Stimulated activated effector memory CD8-positive, alpha-beta T cell treated with anti-CD3 and anti-CD28 coated beads, Interleukin-12 subunit alpha, Interleukin-12 subunit beta, amount 100 ng/mL, for 72 hours (primary cell): ENCODE measurements around the gene GXYLT2.

Source experiments
- ATAC-seq: fragments of 150-1000 bp; cut with Tn5 transposase; 2 replicates; pipeline ENCODE4 v1.10.0; 2021
- DNase-seq, 2 donors: peaks; one replicate each; pipeline ENCODE4 v3.0.0; 2021 to 2022; ENCODE audit warnings: low spot score in 2 of 2
- H3K27ac Mint-ChIP-seq: one replicate; pipeline ENCODE4 v1.8.0; 2022; ENCODE audit warnings: mild to moderate bottlenecking, mixed read lengths
- H3K36me3 Mint-ChIP-seq: one replicate; pipeline ENCODE4 v1.8.0; 2022; ENCODE audit warnings: mild to moderate bottlenecking, mixed read lengths
- H3K4me1 Mint-ChIP-seq: one replicate; pipeline ENCODE4 v1.8.0; 2022; ENCODE audit warnings: mixed read lengths
- H3K4me3 Mint-ChIP-seq: one replicate; pipeline ENCODE4 v1.8.0; 2022; ENCODE audit warnings: mild to moderate bottlenecking, mixed read lengths
- H3K9me3 Mint-ChIP-seq: one replicate; pipeline ENCODE4 v1.8.0; 2022; ENCODE audit warnings: mixed read lengths

Gene GXYLT2

DNA sequence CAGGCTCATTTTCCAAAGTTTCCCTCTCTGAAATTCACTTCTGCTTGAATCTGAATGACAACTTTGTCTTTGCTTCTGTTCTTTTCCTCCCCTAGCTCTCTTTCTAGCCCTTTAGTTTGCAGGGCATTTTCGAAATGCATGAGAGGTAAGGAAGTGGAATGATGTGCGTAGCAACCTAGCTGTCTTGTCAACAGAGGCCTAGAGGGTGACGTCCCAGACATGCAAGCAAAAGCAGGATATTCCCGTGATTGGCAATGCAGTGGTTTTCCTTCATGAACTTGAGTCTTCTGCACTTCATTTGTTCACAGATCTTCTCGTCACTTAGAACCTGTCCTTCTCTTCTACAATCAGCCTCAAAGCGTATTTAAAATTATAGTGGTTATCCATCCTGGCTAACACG lies 56.9 kb downstream of the GXYLT2 start:
- ATAC-seq (no peak), DNase-seq (no peak)
- H3K4me1 Mint-ChIP-seq: peaks cover 8% of the 10 kb centered on the region
- H3K27ac Mint-ChIP-seq: no peak overlapping the region
- no peak overlapping the region for H3K4me3 Mint-ChIP-seq
- H3K9me3 Mint-ChIP-seq: no peaks in the 10 kb centered on the region
- H3K36me3 Mint-ChIP-seq: no peaks in the 10 kb centered on the region

DNA sequence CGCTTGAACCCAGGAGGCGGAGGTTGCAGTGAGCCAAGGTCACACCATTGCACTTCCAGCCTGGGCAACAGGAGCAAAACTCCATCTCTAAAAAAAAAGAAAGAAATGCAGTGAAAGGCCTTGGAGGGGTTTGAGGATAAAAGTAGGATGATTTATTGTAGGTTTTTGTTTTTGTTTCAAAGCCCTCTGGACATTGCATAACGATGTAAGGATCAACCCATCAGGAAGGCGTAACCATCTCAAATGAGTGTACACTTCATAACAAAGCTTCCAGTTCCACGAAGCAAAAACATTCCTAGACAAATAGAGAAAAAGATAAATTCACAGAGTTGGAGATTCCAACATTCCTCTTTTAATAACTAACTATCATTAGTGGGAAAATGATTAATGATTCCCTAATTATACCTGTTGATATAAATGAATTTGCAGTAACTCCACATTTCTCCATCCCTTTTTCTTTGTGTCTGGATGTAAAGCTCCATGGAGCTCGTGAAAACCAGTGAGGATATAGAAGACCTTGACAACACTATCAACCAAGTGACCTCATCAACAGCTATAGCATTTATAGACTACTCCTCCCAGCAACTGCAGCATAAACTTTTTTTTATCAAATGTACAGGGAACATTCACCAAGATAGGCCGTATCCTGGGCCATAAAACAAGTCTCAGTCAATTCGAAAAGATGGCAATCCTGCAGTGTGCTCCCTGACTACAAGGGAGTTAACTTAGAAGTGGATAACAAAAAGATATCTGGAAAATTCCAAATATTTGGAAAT lies 60.1 kb downstream of the GXYLT2 start:
- ATAC-seq (no peak), DNase-seq (no peak)
- Mint-ChIP-seq H3K36me3 (no peaks in the 10 kb centered on the region), H3K4me1 (peaks cover 18% of the 10 kb centered on the region), H3K9me3 (no peaks in the 10 kb centered on the region), H3K27ac (no peak overlapping the region), H3K4me3 (no peak overlapping the region)

DNA sequence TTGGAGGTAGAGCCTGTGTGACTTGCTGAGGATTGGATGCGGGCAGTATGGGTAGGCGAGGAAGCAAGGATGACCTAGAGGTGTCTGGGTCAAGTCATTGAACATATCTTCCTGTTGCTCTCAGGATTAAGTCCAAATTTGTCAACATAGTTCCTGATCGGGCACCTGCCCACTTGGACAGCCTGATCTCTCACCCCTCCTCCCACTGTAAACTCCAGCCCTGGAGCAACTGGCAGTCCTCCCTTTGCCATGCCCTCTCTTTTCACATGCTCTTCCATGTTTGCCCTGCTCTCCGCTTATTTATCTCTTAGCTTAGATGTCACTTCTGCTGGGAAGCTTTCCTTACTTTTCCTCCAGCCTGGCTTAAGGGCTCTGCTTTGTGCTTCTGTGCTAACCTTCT lies 61.2 kb downstream of the GXYLT2 start:
- no peak overlapping the region for H3K4me3 Mint-ChIP-seq
- ATAC-seq: no peak
- H3K9me3 Mint-ChIP-seq: no peaks in the 10 kb centered on the region
- no peak overlapping the region for H3K27ac Mint-ChIP-seq
- DNase-seq: no peak
- peaks cover 18% of the 10 kb centered on the region for H3K4me1 Mint-ChIP-seq
- H3K36me3 Mint-ChIP-seq: no peaks in the 10 kb centered on the region

DNA sequence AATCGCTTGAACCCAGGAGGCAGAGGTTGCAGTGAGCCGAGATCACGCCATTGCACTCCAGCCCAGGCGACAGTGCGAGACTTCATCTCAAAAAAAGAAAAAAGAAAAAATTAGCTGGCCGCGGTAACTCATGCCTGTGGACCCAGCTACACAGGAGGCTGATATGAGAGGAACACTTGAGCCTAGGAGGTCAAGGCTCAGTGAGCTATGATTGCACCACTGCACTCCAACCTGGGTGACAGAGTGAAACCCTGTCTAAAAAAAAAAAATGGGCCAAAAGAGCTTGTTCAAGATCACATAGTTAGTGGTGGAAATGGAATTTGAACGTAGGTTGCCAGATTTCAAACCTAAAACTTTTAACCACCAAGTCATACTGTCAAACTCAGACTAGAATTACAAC lies 62.5 kb downstream of the GXYLT2 start:
- no peak overlapping the region for H3K4me3 Mint-ChIP-seq
- H3K36me3 Mint-ChIP-seq: no peaks in the 10 kb centered on the region
- ATAC-seq: no peak
- peaks cover 15% of the 10 kb centered on the region for H3K4me1 Mint-ChIP-seq
- no peak overlapping the region for H3K27ac Mint-ChIP-seq
- DNase-seq: no peak
- no peaks in the 10 kb centered on the region for H3K9me3 Mint-ChIP-seq

DNA sequence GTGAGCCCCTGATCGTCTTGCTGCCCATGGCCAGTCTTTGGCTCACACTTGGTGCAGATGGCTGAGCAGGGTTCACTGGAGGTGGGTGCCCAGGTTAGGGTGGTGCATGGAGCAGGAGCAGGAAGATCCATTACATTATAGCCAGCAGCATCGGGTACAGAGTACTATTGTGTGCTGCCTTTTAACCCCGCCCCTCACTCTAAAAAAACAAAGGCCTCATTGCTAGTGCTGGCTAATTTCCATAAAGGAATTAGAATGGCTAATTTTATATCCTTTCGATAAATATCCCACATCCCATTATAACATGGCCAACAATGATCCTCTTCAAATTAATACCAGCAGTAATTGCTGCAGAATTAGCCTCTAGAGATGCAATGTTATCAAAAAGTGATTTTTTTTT lies 63.0 kb downstream of the GXYLT2 start:
- no peak overlapping the region for H3K4me3 Mint-ChIP-seq
- no peak overlapping the region for H3K27ac Mint-ChIP-seq
- peaks cover 11% of the 10 kb centered on the region for H3K4me1 Mint-ChIP-seq
- no peaks in the 10 kb centered on the region for H3K9me3 Mint-ChIP-seq
- ATAC-seq: no peak
- DNase-seq: no peak
- H3K36me3 Mint-ChIP-seq: no peaks in the 10 kb centered on the region

DNA sequence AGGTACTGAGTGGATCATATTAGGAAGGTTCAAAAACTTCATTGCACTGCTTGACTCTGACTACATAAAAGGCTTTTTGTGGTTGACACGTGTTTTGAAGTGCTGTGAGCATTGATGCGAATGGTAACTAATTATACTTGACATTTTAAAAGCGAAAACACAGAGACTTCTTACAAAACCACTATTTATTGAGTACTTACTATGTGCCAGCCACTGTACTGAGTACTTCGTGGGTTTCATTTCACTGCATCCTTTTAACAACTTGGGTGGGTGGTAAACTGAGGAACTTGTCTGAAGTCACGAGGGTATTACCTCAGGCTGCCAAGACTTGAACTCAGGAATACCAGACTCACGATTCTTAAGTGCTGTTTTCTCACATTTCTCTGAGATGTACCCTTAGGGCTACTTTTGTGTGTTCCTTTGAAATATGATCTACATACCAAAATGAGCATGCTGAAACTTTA lies 63.4 kb downstream of the GXYLT2 start:
- no peak for DNase-seq
- peak; percentile 87 for ATAC-seq
- Mint-ChIP-seq H3K4me1 (peaks cover 11% of the 10 kb centered on the region), H3K4me3 (no peak overlapping the region), H3K36me3 (no peaks in the 10 kb centered on the region), H3K27ac (no peak overlapping the region), H3K9me3 (no peaks in the 10 kb centered on the region)

DNA sequence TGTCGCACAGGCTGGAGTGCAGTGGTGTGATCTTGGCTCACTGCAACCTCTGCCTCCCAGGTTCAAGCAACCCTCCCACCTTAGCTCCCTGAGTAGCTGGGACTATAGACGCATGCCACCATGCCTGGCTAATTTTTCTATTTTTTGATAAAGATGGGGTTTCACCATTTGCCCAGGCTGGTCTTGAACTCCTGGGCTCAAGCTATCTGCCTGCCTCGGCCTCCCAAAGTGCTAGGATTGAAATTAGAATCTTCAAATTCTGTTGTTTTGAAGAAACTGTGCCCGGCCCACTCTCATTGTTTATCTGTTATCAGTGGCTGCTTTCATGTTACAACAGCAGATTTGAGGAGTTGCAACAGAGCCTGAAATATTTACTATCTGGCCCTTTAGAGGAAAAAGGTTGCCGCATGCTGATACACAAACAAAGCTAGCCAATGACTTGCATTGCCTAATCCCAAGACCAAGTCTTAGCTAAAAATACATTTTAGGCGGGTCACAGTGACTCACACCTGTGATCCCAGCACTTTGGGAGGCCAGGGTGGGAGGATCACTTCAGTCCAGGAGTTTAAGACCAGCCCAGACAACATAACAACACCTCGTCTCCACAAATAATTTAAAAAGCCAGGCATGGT lies 65.6 kb downstream of the GXYLT2 start:
- DNase-seq (no peak), ATAC-seq (no peak)
- no peaks in the 10 kb centered on the region for H3K9me3 Mint-ChIP-seq
- H3K36me3 Mint-ChIP-seq: no peaks in the 10 kb centered on the region
- no peak overlapping the region for H3K4me3 Mint-ChIP-seq
- H3K4me1 Mint-ChIP-seq: peaks cover 11% of the 10 kb centered on the region
- no peak overlapping the region for H3K27ac Mint-ChIP-seq

DNA sequence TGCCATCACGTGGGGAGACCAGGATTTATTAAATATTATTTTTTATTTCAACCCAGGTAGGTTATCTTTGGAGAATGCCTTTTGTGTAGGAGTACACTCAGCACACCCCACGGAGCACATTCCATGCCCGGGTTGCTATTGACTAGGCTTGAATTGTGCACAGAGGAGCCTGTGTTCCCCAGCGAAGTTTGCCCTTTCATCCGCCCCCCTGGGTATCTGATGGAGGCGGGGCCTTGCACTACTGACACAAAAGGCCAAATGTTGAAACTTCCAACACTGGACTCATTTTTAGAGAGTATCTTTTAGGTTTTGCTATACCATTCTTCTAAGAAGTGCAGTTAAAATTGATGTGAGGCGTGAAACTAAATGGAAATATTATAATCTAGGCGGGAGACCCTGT lies 69.5 kb downstream of the GXYLT2 start:
- H3K36me3 Mint-ChIP-seq: no peaks in the 10 kb centered on the region
- peaks cover 9% of the 10 kb centered on the region for H3K4me1 Mint-ChIP-seq
- ATAC-seq (no peak), DNase-seq (no peak)
- H3K9me3 Mint-ChIP-seq: no peaks in the 10 kb centered on the region
- H3K27ac Mint-ChIP-seq: no peak overlapping the region
- H3K4me3 Mint-ChIP-seq: no peak overlapping the region

DNA sequence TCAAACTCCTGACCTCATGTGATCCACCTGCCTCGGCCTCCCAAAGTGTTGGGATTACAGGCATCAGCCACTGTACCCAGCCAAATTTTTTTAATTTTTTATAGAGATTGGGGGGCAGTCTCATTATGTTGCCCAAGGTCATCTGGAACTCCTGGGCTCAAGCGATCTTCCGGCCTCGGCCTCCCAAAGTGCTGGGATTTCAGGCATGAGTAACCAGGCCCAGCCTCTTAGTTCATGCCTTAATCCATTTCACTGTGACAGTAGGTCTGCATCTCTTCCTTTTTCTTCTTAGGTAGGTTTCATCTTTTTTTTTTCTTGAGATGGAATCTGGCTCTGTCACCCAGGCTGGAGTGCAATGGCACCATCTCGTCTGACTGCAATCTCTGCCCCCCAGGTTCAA lies 71.5 kb downstream of the GXYLT2 start:
- no peak for ATAC-seq
- no peaks in the 10 kb centered on the region for H3K36me3 Mint-ChIP-seq
- H3K27ac Mint-ChIP-seq: no peak overlapping the region
- H3K4me3 Mint-ChIP-seq: no peak overlapping the region
- peaks cover 12% of the 10 kb centered on the region for H3K4me1 Mint-ChIP-seq
- DNase-seq: no peak
- no peaks in the 10 kb centered on the region for H3K9me3 Mint-ChIP-seq

DNA sequence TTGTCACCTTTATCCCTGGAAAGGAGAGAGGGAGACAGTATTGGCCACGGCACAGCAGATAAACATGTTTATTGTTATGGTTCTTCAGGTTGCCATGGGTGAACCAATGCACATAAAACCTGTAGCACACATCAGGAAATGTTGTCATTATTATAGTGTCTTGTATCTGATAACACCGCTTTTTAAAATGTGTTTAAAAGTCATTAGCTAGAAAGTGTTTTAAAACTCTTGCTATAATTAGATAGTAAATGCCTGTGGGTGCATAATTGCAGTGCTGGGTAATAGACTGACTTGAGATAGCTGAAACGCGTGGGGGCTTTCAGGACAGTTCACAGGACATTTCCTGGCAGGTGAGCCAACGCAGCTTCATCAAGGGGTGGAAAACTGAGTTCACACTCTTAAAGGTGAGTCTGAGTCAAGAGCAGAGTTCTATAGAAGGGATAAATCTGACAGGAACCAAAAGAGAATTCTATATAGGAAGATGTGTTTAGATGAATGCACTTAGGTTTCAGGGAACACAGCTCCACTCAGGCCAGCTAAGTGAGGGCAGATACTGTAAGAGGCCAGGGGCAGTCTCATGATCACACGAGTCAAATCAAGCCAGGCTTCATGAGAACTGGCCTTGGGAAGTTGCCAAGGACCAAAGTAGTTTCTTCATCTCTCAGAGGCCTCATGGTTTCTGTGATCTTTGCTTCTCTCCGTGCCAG lies 73.1 kb downstream of the GXYLT2 start:
- no peaks in the 10 kb centered on the region for H3K36me3 Mint-ChIP-seq
- H3K9me3 Mint-ChIP-seq: no peaks in the 10 kb centered on the region
- H3K4me3 Mint-ChIP-seq: no peak overlapping the region
- H3K4me1 Mint-ChIP-seq: peaks cover 26% of the 10 kb centered on the region
- ATAC-seq (peak; percentile 19), DNase-seq (no peak)
- H3K27ac Mint-ChIP-seq: no peak overlapping the region

DNA sequence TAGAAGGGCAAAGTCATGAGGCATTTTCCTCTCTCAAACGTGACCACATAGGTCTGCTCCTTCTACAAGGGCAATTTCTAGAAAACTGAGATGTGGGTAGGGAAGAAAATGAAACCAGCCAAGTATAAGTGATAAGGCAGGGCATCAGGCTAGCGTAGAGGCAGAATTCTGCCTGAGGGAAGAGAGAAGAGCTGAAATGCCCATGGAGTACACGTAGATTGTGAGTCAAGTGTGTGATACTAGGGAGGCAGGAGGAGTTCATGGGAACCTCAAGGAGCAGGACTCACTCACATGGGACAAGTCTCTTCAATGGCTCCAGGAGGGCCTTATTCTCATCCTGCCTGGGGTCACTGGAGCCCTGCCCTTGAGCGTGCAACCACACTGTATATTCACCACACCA lies 73.9 kb downstream of the GXYLT2 start:
- no peak for DNase-seq
- no peak for ATAC-seq

DNA sequence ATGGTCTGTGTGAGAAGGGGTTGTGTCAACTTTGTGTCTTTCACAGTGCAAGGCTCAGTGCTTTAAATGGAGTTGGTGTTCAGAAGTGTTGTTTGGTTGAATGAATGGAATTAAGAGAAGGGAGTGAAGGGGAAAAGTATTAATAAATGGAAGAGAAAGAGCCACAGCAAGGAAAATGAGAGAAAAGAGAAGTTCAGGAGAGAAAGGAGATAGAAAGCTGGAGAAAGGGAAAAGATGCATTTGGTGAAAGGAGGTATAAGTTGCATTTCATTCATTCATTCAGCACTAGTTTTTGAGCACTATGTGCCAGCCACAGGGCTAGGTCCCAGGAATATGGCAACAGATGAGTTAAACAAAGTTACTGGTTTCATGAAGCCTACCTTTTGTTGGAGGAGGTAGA lies 74.5 kb downstream of the GXYLT2 start:
- H3K4me3 Mint-ChIP-seq: no peak overlapping the region
- DNase-seq: no peak
- H3K9me3 Mint-ChIP-seq: no peaks in the 10 kb centered on the region
- H3K4me1 Mint-ChIP-seq: peaks cover 29% of the 10 kb centered on the region
- H3K27ac Mint-ChIP-seq: no peak overlapping the region
- ATAC-seq: no peak
- no peaks in the 10 kb centered on the region for H3K36me3 Mint-ChIP-seq

More for the DNA sequence above, 73.9 kb downstream of the GXYLT2 start:
- no peak overlapping the region for H3K4me3 Mint-ChIP-seq
- peaks cover 29% of the 10 kb centered on the region for H3K4me1 Mint-ChIP-seq
- H3K36me3 Mint-ChIP-seq: no peaks in the 10 kb centered on the region
- no peak overlapping the region for H3K27ac Mint-ChIP-seq
- no peaks in the 10 kb centered on the region for H3K9me3 Mint-ChIP-seq

DNA sequence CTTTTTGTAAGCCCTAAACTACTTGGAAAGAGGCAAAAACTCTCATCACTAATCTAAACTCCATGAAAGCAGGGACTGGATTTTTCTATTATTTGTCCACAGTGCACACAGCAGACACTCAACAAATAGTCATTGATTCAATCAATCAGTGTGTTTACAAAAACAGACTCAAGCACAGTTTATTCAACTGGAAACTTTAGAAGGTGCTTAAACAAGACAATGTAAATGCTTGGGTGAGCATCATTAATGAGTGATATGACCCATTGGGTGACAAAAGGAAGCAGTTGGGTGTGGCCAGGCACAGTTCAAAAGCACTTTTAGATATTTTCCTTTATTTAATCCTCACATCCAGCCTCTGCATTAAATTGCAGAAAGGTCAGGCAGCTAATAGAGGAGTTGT lies 76.8 kb downstream of the GXYLT2 start:
- H3K9me3 Mint-ChIP-seq: no peaks in the 10 kb centered on the region
- peaks cover 29% of the 10 kb centered on the region for H3K4me1 Mint-ChIP-seq
- no peak overlapping the region for H3K27ac Mint-ChIP-seq
- H3K36me3 Mint-ChIP-seq: no peaks in the 10 kb centered on the region
- DNase-seq (no peak), ATAC-seq (no peak)
- no peak overlapping the region for H3K4me3 Mint-ChIP-seq

DNA sequence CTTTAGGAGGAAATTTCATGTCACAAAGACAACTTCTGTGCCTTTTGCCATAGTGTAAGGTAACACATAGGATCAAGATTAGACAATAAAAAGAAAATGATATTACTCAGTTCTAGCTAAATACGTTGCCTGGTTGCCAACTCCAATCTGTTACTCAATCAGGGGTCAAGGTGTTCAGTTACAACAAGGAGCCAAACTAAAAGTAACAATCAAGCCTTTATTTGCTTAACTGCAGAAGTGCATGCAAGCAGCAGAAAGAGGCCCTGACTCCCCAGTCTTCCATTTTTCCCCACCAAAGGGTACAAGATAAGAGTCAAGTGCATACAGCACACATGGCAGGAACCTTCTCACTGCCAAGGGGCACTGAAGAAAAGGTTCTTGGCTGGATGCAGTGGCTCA lies 80.4 kb downstream of the GXYLT2 start:
- no peak for ATAC-seq
- no peak overlapping the region for H3K4me3 Mint-ChIP-seq
- peaks cover 26% of the 10 kb centered on the region for H3K4me1 Mint-ChIP-seq
- DNase-seq: no peak
- no peaks in the 10 kb centered on the region for H3K9me3 Mint-ChIP-seq
- H3K36me3 Mint-ChIP-seq: no peaks in the 10 kb centered on the region
- H3K27ac Mint-ChIP-seq: no peak overlapping the region

DNA sequence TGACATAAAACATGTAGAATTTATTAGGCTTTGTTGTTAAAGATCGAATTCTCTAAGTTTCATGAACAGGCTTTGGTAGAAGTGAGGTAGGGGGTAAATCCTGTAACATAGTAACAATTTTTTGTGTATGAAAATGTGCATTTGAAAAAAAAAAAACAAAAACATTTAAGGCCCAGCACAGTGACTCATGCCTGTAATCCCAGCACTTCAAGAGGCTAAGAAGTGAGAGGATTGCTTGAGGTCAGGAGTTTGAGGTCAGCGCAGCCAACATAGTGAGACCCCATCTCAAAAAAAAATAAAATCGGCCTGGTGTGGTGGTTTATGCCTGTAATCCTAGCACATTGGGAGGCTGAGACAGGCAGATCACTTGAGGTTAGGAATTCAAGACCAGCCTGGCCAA lies 81.9 kb downstream of the GXYLT2 start:
- Mint-ChIP-seq H3K4me1 (peaks cover 27% of the 10 kb centered on the region), H3K9me3 (no peaks in the 10 kb centered on the region), H3K36me3 (no peaks in the 10 kb centered on the region), H3K4me3 (no peak overlapping the region), H3K27ac (no peak overlapping the region)
- ATAC-seq (no peak), DNase-seq (no peak)

DNA sequence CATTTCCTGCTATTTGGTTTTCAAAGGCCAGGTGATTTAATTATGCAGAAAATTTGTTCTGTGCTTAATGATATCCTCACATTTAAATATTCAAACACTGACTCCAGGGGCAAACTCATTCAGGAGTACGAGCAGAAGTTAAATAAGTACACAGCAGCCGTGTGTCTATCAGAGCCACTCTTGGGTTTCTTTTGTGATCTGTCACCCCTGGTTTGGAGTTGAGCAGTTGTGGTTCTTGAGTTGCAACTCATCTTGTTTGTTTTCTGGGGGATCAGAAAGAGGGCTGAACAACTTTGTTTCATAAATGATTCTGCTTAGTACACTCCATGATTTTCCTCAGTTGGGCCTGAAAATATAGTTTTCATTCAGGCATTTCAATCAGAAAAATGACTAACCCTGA lies 83.1 kb downstream of the GXYLT2 start:
- Mint-ChIP-seq H3K4me3 (no peak overlapping the region), H3K36me3 (no peaks in the 10 kb centered on the region), H3K4me1 (peaks cover 15% of the 10 kb centered on the region), H3K27ac (no peak overlapping the region), H3K9me3 (no peaks in the 10 kb centered on the region)
- ATAC-seq: peak; percentile 92
- DNase-seq: no peak
